OCI-M2 (cell line): ENCODE measurements around the gene DRD2.

Experiments
- DNase-seq: peaks from one replicate; lab custom pipeline; 2025; ENCODE audit not compliant: unreplicated experiment; lab: John Stamatoyannopoulos, UW

DRD2 gene

GRCh38 chr11:113446938-113447337, 28.3 kb downstream of the DRD2 start:
- DNase-seq = no peak

- DNase-seq = no peak
Measured at GRCh38 chr11:113446112-113446511, 29.1 kb downstream of the DRD2 start.

GRCh38 chr11:113444502-113445123, 30.6 kb downstream of the DRD2 start:
- no peak for DNase-seq

- DNase-seq = no peak
Measured at GRCh38 chr11:113440816-113441215, 34.4 kb downstream of the DRD2 start.

GRCh38 chr11:113436672-113437252, 38.4 kb downstream of the DRD2 start:
- DNase-seq = no peak

GRCh38 chr11:113435190-113435968, 39.8 kb downstream of the DRD2 start:
- DNase-seq = no peak

- DNase-seq = no peak
Measured at GRCh38 chr11:113431746-113432145, 43.5 kb downstream of the DRD2 start.

GRCh38 chr11:113426686-113427085, 48.5 kb downstream of the DRD2 start:
- no peak for DNase-seq

- DNase-seq = no peak
Measured at GRCh38 chr11:113420808-113421207, 54.4 kb downstream of the DRD2 start.

- no peak for DNase-seq
Measured at GRCh38 chr11:113419454-113420003, 55.7 kb downstream of the DRD2 start.

GRCh38 chr11:113417428-113417827, 57.8 kb downstream of the DRD2 start:
- no peak for DNase-seq

GRCh38 chr11:113415343-113415742, 59.9 kb downstream of the DRD2 start:
- no peak for DNase-seq

- no peak for DNase-seq
Measured at GRCh38 chr11:113412675-113413074, 62.5 kb downstream of the DRD2 start.

- no peak for DNase-seq
Measured at GRCh38 chr11:113411536-113411935, 63.7 kb downstream of the DRD2 start.

- DNase-seq = no peak
Measured at GRCh38 chr11:113410414-113411135, 64.6 kb downstream of the DRD2 start.

- no peak for DNase-seq
Measured at GRCh38 chr11:113409526-113409925, 65.7 kb downstream of the DRD2 start.

GRCh38 chr11:113408887-113409286, 66.3 kb downstream of the DRD2 start:
- DNase-seq = no peak

- DNase-seq = no peak
Measured at GRCh38 chr11:113408206-113408605, 67.0 kb downstream of the DRD2 start.

GRCh38 chr11:113407163-113407562, 68.0 kb downstream of the DRD2 start:
- no peak for DNase-seq

GRCh38 chr11:113405724-113406478, 69.3 kb downstream of the DRD2 start:
- DNase-seq = no peak
